Right lung (tissue), 10 donors: ENCODE data around the gene KCNA5. TPM values are rescaled to one million over a fixed set of nuclear protein-coding genes. Genes with fewer than 3 reads are reported as not detected.
A peak's percentile ranks its signal among the peaks of the same experiment; 100 is the strongest.

Experiments
- DNase-seq, 2 donors: peaks; one replicate each; pipeline ENCODE4 v3.0.0-alpha.2; 2013
- long read RNA-seq, 8 donors: transcript quantifications; one replicate each; lab custom pipeline, GENCODE V29; 2026
- polyA plus RNA-seq, 5 donors: library from polyadenylated mRNA; unstranded; fragments of 120-200 nt; gene quantifications; one replicate each; pipeline versions ENCODE4 v1.2.1 to v1.2.3, GENCODE V29; 2013; ENCODE audit warnings: inconsistent platforms in 1 of 5, low replicate concordance in 1 of 5; ENCODE audit not compliant: insufficient read length in 5 of 5, insufficient read depth in 1 of 5

KCNA5 gene
- 1 to 10 TPM in 4 of 5 donors, under 1 TPM in 1; 0.39 to 1.8 (median 1.3) TPM for polyA plus RNA-seq
- long read RNA-seq, donor 1, partial matches to known transcripts, result 0 of 3 reads
- long read RNA-seq, donor 1, other reads (novel, unspliced or antisense), result 0 of 3 reads
- long read RNA-seq, donor 2, partial matches to known transcripts, result 0 of 2 reads
- long read RNA-seq, donor 2, other reads (novel, unspliced or antisense), result 0 of 2 reads
- long read RNA-seq, donor 3, partial matches to known transcripts, result 0 of 3 reads
- long read RNA-seq, donor 3, other reads (novel, unspliced or antisense), result 0 of 3 reads
- long read RNA-seq, donor 4, partial matches to known transcripts, result 0 of 2 reads
- long read RNA-seq, donor 4, other reads (novel, unspliced or antisense), result 0 of 2 reads
- long read RNA-seq, donor 5, partial matches to known transcripts, result 0 of 4 reads
- long read RNA-seq, donor 5, other reads (novel, unspliced or antisense), result 0 of 4 reads
- long read RNA-seq, donor 6, partial matches to known transcripts, result 0 of 2 reads
- long read RNA-seq, donor 6, other reads (novel, unspliced or antisense), result 0 of 2 reads
- long read RNA-seq, donor 7, partial matches to known transcripts, result 0 of 1 reads
- long read RNA-seq, donor 7, other reads (novel, unspliced or antisense), result 0 of 1 reads
- long read RNA-seq, donor 8, result 0 reads

- DNase-seq, result peak; percentile 13 to 16
Measured at GRCh38 chr12:5043589-5044419, at the start of gene KCNA5. Gene KCNA5, plus strand, starts transcription at chr12:5043879. Its CDS starts 269 bp downstream, at chr12:5044148.

GRCh38 chr12:4994622-4995021, 49.1 kb upstream of the KCNA5 start:
- no peak for DNase-seq

GRCh38 chr12:4996714-4997113, 47.0 kb upstream of the KCNA5 start:
- no peak for DNase-seq

- DNase-seq, result no peak
Measured at GRCh38 chr12:4997939-4998338, 45.7 kb upstream of the KCNA5 start.

GRCh38 chr12:5000204-5000603, 43.5 kb upstream of the KCNA5 start:
- DNase-seq, result no peak

GRCh38 chr12:5000658-5001385, 42.9 kb upstream of the KCNA5 start:
- no peak for DNase-seq

GRCh38 chr12:5003025-5003666, 40.5 kb upstream of the KCNA5 start:
- DNase-seq, result peak in 1 of 2 donors; percentile 29

GRCh38 chr12:5008661-5009060, 35.0 kb upstream of the KCNA5 start:
- no peak for DNase-seq

- no peak for DNase-seq
Measured at GRCh38 chr12:5010151-5010550, 33.5 kb upstream of the KCNA5 start.

GRCh38 chr12:5012337-5012736, 31.3 kb upstream of the KCNA5 start:
- no peak for DNase-seq

GRCh38 chr12:5013266-5013730, 30.4 kb upstream of the KCNA5 start:
- DNase-seq, result no peak

- no peak for DNase-seq
Measured at GRCh38 chr12:5014269-5014668, 29.4 kb upstream of the KCNA5 start.

GRCh38 chr12:5015711-5016492, 27.8 kb upstream of the KCNA5 start:
- DNase-seq, result no peak

- DNase-seq, result no peak
Measured at GRCh38 chr12:5016526-5016925, 27.2 kb upstream of the KCNA5 start.

- no peak for DNase-seq
Measured at GRCh38 chr12:5017638-5018348, 25.9 kb upstream of the KCNA5 start.

- DNase-seq, result no peak
Measured at GRCh38 chr12:5018677-5019076, 25.0 kb upstream of the KCNA5 start.

- DNase-seq, result no peak
Measured at GRCh38 chr12:5022025-5022424, 21.7 kb upstream of the KCNA5 start.

- peak in 1 of 2 donors; percentile 36 for DNase-seq
Measured at GRCh38 chr12:5022465-5023061, 21.1 kb upstream of the KCNA5 start.

- no peak for DNase-seq
Measured at GRCh38 chr12:5023842-5024241, 19.8 kb upstream of the KCNA5 start.
